Aorta (tissue), 5 donors: ENCODE data around the gene PRCC. TPM values are rescaled to one million over a fixed set of nuclear protein-coding genes. Genes with fewer than 3 reads are reported as not detected.

Source experiments
- ATAC-seq: fragments of 200-7000 bp; cut with Tn5 transposase; one replicate; pipeline ENCODE4 v1.9.1; 2022; ENCODE audit warnings: moderate library complexity; ENCODE audit not compliant: low FRiP score
- DNase-seq, 2 donors: peaks; one replicate each; pipeline ENCODE4 v3.0.0-alpha.2; 2020
- H3K27ac ChIP-seq, 2 donors: one replicate each; pipeline ENCODE4 v1.5.1; 2013; ENCODE audit warnings: low read length in 2 of 2, mild to moderate bottlenecking in 2 of 2, moderate library complexity in 2 of 2, control low read depth in 1 of 2, inconsistent platforms in 1 of 2, low read depth in 1 of 2
- H3K27me3 ChIP-seq, 2 donors: one replicate each; pipeline ENCODE4 v1.6.1; 2013; ENCODE audit warnings: control low read depth in 1 of 2, low read length in 1 of 2, mild to moderate bottlenecking in 1 of 2, moderate library complexity in 1 of 2; ENCODE audit not compliant: insufficient read depth in 2 of 2, control insufficient read depth in 1 of 2
- H3K36me3 ChIP-seq, 2 donors: one replicate each; pipeline ENCODE4 v1.6.1; 2013; ENCODE audit warnings: control low read depth in 1 of 2, low read length in 1 of 2, mild to moderate bottlenecking in 1 of 2; ENCODE audit not compliant: insufficient read depth in 2 of 2, control insufficient read depth in 1 of 2
- H3K4me1 ChIP-seq, 2 donors: one replicate each; pipeline ENCODE4 v1.6.1; 2013; ENCODE audit warnings: low read length in 2 of 2, control low read depth in 1 of 2, mild to moderate bottlenecking in 1 of 2, moderate library complexity in 1 of 2; ENCODE audit not compliant: insufficient read depth in 2 of 2, control insufficient read depth in 1 of 2
- H3K4me3 ChIP-seq, 2 donors: one replicate each; pipeline ENCODE4 v1.5.1; 2013; ENCODE audit warnings: low read length in 2 of 2, control low read depth in 1 of 2, mild to moderate bottlenecking in 1 of 2
- H3K9me3 ChIP-seq: one replicate; pipeline ENCODE4 v1.6.1; 2013; ENCODE audit warnings: mild to moderate bottlenecking, low read length; ENCODE audit not compliant: control insufficient read depth
- WGBS, 2 donors: extraction: QIAGEN DNeasy Blood & Tissue Kit; methylation state at CpG; one replicate each; pipeline ENCODE4 v1.1.7; 2013; 5-methylcytosine and 5-hydroxymethylcytosine counted together
- intact Hi-C, 2 donors: fragments of 100-400 bp; cut with DNase I; formaldehyde crosslinking; loops; one replicate each; pipeline versions ENCODE4 v1.14.2 to v1.15.0; 2022
- polyA plus RNA-seq, 2 donors: library from polyadenylated mRNA; stranded (reverse); fragments of 200-250 nt; gene quantifications; one replicate each; pipeline ENCODE4 v1.2.3, GENCODE V29; 2013
- total RNA-seq, 2 donors: library from RNA; stranded (reverse); fragmentation: NEBNext Ultra II Directional; extraction: Animal tissue kit (Norgen Biotek cat#: 25700); gene quantifications; one replicate each; pipeline ENCODE4 v1.2.1, GENCODE V29; 2021
- donor health status: healthy with polysubstance abuse.
- donor health status: Bipolar disorder and iron deficiency.
- donor health status: DM: no; HTN: no; CAD: no.
- donor health status: DM: no; HTN: no; CAD: no.
- donor health status: DM: yes; HTN: yes; CAD: no.

PRCC gene
- total and polyA plus RNA-seq, 4 donors = 17.2 to 50.2 (median 42.2) TPM

GRCh38 chr1:156841295-156841855 is 74.0 kb downstream of the PRCC start:
- Histone ChIP-seq H3K36me3 (no peaks in the 10 kb centered on the region), H3K4me3 (no peak overlapping the region), H3K27ac (no peak overlapping the region), H3K27me3 (no peaks in the 10 kb centered on the region), H3K4me1 (no peaks in the 10 kb centered on the region), H3K9me3 (no peaks in the 10 kb centered on the region)
- WGBS, 2 donors = 71 to 77% methylated on average over 16 of the region's 16 CpGs
- DNase-seq (peak in 1 of 2 donors; percentile 34), ATAC-seq (no peak)
- intact Hi-C loops = loop anchor here in 1 of 2 donors (5.0 kb wide), 1 partner anchor 46 kb away; no protein-coding TSS in a partner anchor

DNA sequence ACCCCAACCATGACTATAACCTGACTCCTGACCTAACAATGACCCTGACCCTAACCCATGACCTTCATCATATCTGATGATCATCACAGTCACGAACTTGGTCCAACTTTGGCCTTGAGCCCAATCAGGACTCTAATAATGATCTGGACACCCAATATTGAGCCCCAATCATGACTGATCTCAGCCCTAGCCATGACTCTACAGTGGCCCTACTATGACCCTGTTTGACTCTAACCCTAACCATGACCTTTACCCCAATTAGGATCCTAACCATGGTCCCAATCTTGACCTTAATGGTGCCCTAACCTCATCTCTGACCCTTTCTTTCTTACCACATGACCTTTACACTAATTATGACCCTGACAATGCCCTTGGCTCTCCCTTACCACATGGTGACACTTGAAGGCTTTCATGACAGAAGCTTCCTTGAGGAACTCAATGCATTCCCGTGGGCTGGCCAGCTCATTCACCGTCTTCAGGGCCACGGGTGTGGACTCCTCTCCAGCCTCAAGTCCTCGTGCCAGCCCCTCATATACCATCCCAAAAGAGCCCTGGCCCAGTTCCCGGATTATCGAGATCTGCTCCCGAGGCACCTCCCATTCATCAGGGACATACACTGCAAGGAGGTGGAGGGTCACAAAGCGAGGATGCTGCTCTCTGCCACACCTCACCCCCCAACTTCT is 75.4 kb downstream of the PRCC start:
- WGBS, 2 donors = 75% methylated on average over 9 of the region's 9 CpGs
- intact Hi-C loops = loop anchor here in 1 of 2 donors (5.0 kb wide), 1 partner anchor 45 kb away; no protein-coding TSS in a partner anchor
- peak in 1 of 2 donors; percentile 18 for DNase-seq
- no peaks in the 10 kb centered on the region for H3K27me3 ChIP-seq
- no peak overlapping the region for H3K4me3 ChIP-seq
- H3K36me3 ChIP-seq = no peaks in the 10 kb centered on the region
- H3K27ac ChIP-seq = no peak overlapping the region
- ATAC-seq = no peak
- H3K9me3 ChIP-seq = no peaks in the 10 kb centered on the region
- H3K4me1 ChIP-seq = no peaks in the 10 kb centered on the region

DNA sequence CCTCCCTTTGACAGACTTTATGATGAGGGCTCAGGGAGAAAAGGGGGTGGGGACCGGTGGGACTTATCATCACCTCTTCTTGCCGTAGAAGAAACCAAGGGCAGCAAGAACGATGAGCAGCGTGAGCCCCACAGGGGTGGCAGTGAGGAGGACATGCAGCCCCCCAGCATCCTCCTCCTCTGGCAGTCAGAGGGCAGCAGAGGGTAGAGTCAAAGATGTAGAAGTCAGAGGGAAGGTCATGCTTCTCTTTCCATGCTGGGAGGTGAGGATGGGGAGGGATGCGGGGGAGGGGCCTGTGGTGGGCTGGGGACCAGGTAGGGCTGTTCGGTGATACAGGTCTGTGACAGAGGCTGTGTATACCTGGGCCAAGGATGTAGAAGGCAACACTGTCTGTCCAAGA is 76.8 kb downstream of the PRCC start:
- WGBS, 2 donors = 33 to 37% methylated on average over 6 of the region's 6 CpGs
- intact Hi-C loops = loop anchor here in 1 of 2 donors (5.0 kb wide), 1 partner anchor 43 kb away; no protein-coding TSS in a partner anchor
- H3K4me3 ChIP-seq = no peak overlapping the region
- H3K4me1 ChIP-seq = no peaks in the 10 kb centered on the region
- no peak overlapping the region for H3K27ac ChIP-seq
- no peak for ATAC-seq
- DNase-seq = no peak
- no peaks in the 10 kb centered on the region for H3K27me3 ChIP-seq
- no peaks in the 10 kb centered on the region for H3K36me3 ChIP-seq
- no peaks in the 10 kb centered on the region for H3K9me3 ChIP-seq

DNA sequence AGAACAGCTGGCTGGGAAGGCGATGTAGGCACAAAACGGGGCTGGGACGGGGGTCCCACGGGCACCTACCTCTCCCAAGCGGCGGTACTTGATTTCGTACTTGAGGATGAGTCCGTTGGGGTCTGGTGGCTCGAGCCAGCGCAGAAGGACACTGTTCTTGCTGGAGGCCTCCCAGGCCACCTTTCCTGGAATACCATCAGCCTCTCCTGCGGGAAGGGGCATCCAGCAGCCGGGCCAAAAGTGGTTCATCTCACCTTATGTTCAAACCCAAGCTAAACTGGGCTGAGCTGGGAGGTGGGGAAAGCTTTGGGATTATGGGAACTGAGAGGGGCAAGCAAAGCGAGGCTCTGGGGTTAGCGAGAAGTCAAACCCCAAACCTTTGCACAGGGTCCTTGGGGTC is 77.3 kb downstream of the PRCC start:
- H3K27me3 ChIP-seq = no peaks in the 10 kb centered on the region

GRCh38 chr1:156845055-156845952 is 78.0 kb downstream of the PRCC start:
- H3K27ac ChIP-seq = no peak overlapping the region
- 5 to 6% methylated on average over 67 to 69 of the region's 69 CpGs for WGBS, 2 donors
- H3K27me3 ChIP-seq = no peaks in the 10 kb centered on the region
- DNase-seq (no peak), ATAC-seq (no peak)
- no peak overlapping the region for H3K4me3 ChIP-seq
- intact Hi-C loops = no loop called here
- H3K36me3 ChIP-seq = no peaks in the 10 kb centered on the region
- no peaks in the 10 kb centered on the region for H3K9me3 ChIP-seq
- no peaks in the 10 kb centered on the region for H3K4me1 ChIP-seq

More for the DNA sequence above, 77.3 kb downstream of the PRCC start:
- Histone ChIP-seq H3K4me3 (no peak overlapping the region), H3K36me3 (no peaks in the 10 kb centered on the region), H3K9me3 (no peaks in the 10 kb centered on the region), H3K4me1 (no peaks in the 10 kb centered on the region), H3K27ac (no peak overlapping the region)
- ATAC-seq (no peak), DNase-seq (no peak)
- intact Hi-C loops = loop anchor here in 1 of 2 donors (5.0 kb wide), 1 partner anchor 43 kb away; no protein-coding TSS in a partner anchor
- 11 to 16% methylated on average over 14 of the region's 14 CpGs for WGBS, 2 donors

DNA sequence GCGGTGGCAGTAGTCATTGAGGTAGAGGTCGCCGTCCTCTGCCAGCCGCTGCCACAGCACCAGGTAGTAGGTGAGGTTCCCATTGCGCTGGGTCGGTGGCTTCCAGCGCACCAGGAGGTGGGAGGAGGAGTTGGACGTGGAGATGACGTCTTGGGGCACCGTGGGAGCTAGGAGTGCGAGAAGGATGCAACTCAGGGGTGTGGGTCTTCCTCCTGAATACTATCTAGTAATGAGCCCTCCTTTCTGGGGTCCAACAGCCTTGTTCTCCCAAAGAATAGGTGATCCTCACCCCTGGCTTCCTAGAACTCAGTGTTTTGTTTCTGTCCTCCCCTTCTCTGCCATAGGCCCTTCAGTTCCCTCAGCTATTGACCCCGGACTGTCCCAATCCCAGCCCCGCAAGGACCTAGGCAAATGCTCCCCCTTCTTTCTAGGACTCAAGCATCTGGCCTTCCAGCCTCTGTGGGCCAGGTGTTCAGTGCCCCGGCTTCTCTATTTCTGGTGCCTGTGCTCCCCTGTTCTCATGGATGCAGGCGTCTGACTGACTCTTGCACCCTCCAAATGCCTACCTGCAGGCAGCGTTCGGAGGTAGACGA is 78.7 kb downstream of the PRCC start:
- ATAC-seq = no peak
- intact Hi-C loops = no loop called here
- Histone ChIP-seq H3K4me3 (no peak overlapping the region), H3K4me1 (no peaks in the 10 kb centered on the region), H3K36me3 (no peaks in the 10 kb centered on the region), H3K27me3 (no peaks in the 10 kb centered on the region), H3K9me3 (no peaks in the 10 kb centered on the region), H3K27ac (no peak overlapping the region)
- no peak for DNase-seq
- 42 to 50% methylated on average over 18 of the region's 18 CpGs for WGBS, 2 donors

- H3K36me3 ChIP-seq = no peaks in the 10 kb centered on the region
- H3K27ac ChIP-seq = no peak overlapping the region
- ATAC-seq = no peak
- intact Hi-C loops = no loop called here
- H3K27me3 ChIP-seq = no peaks in the 10 kb centered on the region
- no peak for DNase-seq
- H3K9me3 ChIP-seq = no peaks in the 10 kb centered on the region
- WGBS, 2 donors = 94 to 96% methylated on average over 5 of the region's 5 CpGs
- no peaks in the 10 kb centered on the region for H3K4me1 ChIP-seq
- no peak overlapping the region for H3K4me3 ChIP-seq
Measured at GRCh38 chr1:156846643-156847042, 79.3 kb downstream of the PRCC start.

GRCh38 chr1:156847591-156848460 is 80.5 kb downstream of the PRCC start:
- intact Hi-C loops = no loop called here
- DNase-seq (no peak), ATAC-seq (no peak)
- Histone ChIP-seq H3K27me3 (no peaks in the 10 kb centered on the region), H3K27ac (no peak overlapping the region), H3K4me1 (no peaks in the 10 kb centered on the region), H3K9me3 (no peaks in the 10 kb centered on the region), H3K4me3 (no peak overlapping the region), H3K36me3 (no peaks in the 10 kb centered on the region)
- whole genome bisulfite sequencing, 2 donors = 81 to 82% methylated on average over 7 of the region's 7 CpGs
